IMR-90 (cell line): Measurements from ENCODE around the gene AQP7. TPM values are rescaled to one million over a fixed set of nuclear protein-coding genes. Genes with fewer than 3 reads are reported as not detected.
"Not testable (repeated sequence)": the region's sequence is repeated elsewhere in the genome, so short reads cannot be mapped to it uniquely, and the experiment has no call there.

Experiments
- ATAC-seq: fragments of 200-7000 bp; cut with Tn5 transposase; 2 replicates; pipeline ENCODE4 v1.9.1; 2020; ENCODE audit warnings: low read depth, mild to moderate bottlenecking, moderate library complexity
- Bru-seq: library from RNA; stranded (reverse); fragments of 400-500 nt; gene quantifications from one replicate; lab custom pipeline; 2021; lab: Mats Ljungman, UMichigan
- BruChase-seq, 2 experiments: library from RNA; stranded (reverse); fragments of 400-500 nt; gene quantifications; one replicate each; lab custom pipeline; 2021; lab: Mats Ljungman, UMichigan
- BruUV-seq: library from RNA; stranded (reverse); fragments of 400-500 nt; replicated peaks from 2 replicates; lab custom pipeline; 2021; lab: Mats Ljungman, UMichigan
- CTCF ChIA-PET: fragments of 300-600 bp; formaldehyde crosslinking; extraction: SDS; loops from one replicate; lab custom pipeline; 2021; ENCODE audit warnings: antibody characterized with exemption; lab: Yijun Ruan, JAX
- POLR2A ChIA-PET: fragments of 300-600 bp; sonication (Branson Sonifier 250); formaldehyde crosslinking; loops from one replicate; lab custom pipeline; 2022; ENCODE audit warnings: antibody characterized with exemption; ENCODE audit not compliant: unreplicated experiment; lab: Charles Lee
- DNase-seq: peaks from one replicate; pipeline ENCODE4 v3.0.0; 2013
- H2AFZ ChIP-seq: replicated peaks from 2 replicates; pipeline ENCODE3; 2013; ENCODE audit warnings: low read length, mild to moderate bottlenecking; ENCODE audit not compliant: poor library complexity
- H2AK5ac ChIP-seq: 2 replicates; pipeline ENCODE4 v1.6.1; 2013; ENCODE audit warnings: low read depth, low read length, inconsistent platforms
- H2AK9ac ChIP-seq: replicated peaks from 2 replicates; pipeline ENCODE3; 2013; ENCODE audit warnings: mild to moderate bottlenecking, low read depth, low read length, moderate library complexity; ENCODE audit not compliant: poor library complexity
- H2BK120ac ChIP-seq: 2 replicates; pipeline ENCODE4 v1.6.1; 2013; ENCODE audit warnings: low read depth, low read length, inconsistent platforms
- H2BK15ac ChIP-seq: 3 replicates; pipeline ENCODE4 v1.6.1; 2013; ENCODE audit warnings: low read depth, low read length, inconsistent platforms
- H2BK20ac ChIP-seq: 2 replicates; pipeline ENCODE4 v1.6.1; 2013; ENCODE audit warnings: low read depth, mild to moderate bottlenecking, inconsistent platforms, low read length, moderate library complexity
- H2BK5ac ChIP-seq: 2 replicates; pipeline ENCODE4 v1.6.1; 2013; ENCODE audit warnings: mild to moderate bottlenecking, low read depth, low read length, inconsistent platforms; ENCODE audit not compliant: poor library complexity, severe bottlenecking
- H3K14ac ChIP-seq: replicated peaks from 2 replicates; pipeline ENCODE4 v1.6.1; 2013; ENCODE audit warnings: low read depth, low read length, inconsistent platforms
- H3K18ac ChIP-seq: 2 replicates; pipeline ENCODE4 v1.6.1; 2013; ENCODE audit warnings: low read depth, low read length, control low read depth
- H3K23ac ChIP-seq: 2 replicates; pipeline ENCODE4 v1.6.1; 2013; ENCODE audit warnings: low read depth, low read length, inconsistent platforms
- H3K27ac ChIP-seq: 2 replicates; pipeline ENCODE4 v1.5.1; 2013; ENCODE audit warnings: mild to moderate bottlenecking, control low read depth, low read length; ENCODE audit not compliant: insufficient read depth
- H3K27me3 ChIP-seq: 2 replicates; pipeline ENCODE4 v1.6.1; 2013; ENCODE audit warnings: low read length; ENCODE audit not compliant: control insufficient read depth, insufficient read depth
- H3K36me3 ChIP-seq: 2 replicates; pipeline ENCODE4 v1.6.1; 2013; ENCODE audit warnings: low read length, mixed read lengths; ENCODE audit not compliant: control insufficient read depth, insufficient read depth
- H3K4ac ChIP-seq: 2 replicates; pipeline ENCODE4 v1.6.1; 2013; ENCODE audit warnings: low read depth, low read length, inconsistent platforms
- H3K4me1 ChIP-seq: 2 replicates; pipeline ENCODE4 v1.6.1; 2013; ENCODE audit warnings: low read length, mixed read lengths; ENCODE audit not compliant: control insufficient read depth, insufficient read depth
- H3K4me2 ChIP-seq: 2 replicates; pipeline ENCODE4 v1.6.1; 2013; ENCODE audit warnings: low read depth, mild to moderate bottlenecking, control low read depth, low read length, moderate library complexity
- H3K4me3 ChIP-seq: 2 replicates; pipeline ENCODE4 v1.5.1; 2013; ENCODE audit warnings: low read depth, mild to moderate bottlenecking, control low read depth, low read length, moderate library complexity; ENCODE audit not compliant: insufficient read depth
- H3K56ac ChIP-seq: 2 replicates; pipeline ENCODE4 v1.6.1; 2013; ENCODE audit warnings: low read length, inconsistent platforms; ENCODE audit not compliant: insufficient read depth; ENCODE audit errors: extremely low read depth
- H3K79me1 ChIP-seq, 2 experiments: 2 replicates each; pipeline ENCODE4 v1.6.1; 2013; ENCODE audit warnings: low read length in 2 of 2, inconsistent platforms in 1 of 2, low read depth in 1 of 2
- H3K9ac ChIP-seq: 2 replicates; pipeline ENCODE4 v1.6.1; 2013; ENCODE audit warnings: low read depth, low read length, control low read depth
- H3K9me1 ChIP-seq: 2 replicates; pipeline ENCODE4 v1.6.1; 2013; ENCODE audit warnings: low read length, inconsistent platforms; ENCODE audit not compliant: insufficient read depth
- H3K9me3 ChIP-seq: 2 replicates; pipeline ENCODE4 v1.6.1; 2013; ENCODE audit warnings: low read length; ENCODE audit not compliant: control insufficient read depth, insufficient read depth
- H4K20me1 ChIP-seq: 2 replicates; pipeline ENCODE4 v1.6.1; 2013; ENCODE audit warnings: low read length, inconsistent platforms; ENCODE audit not compliant: insufficient read depth
- H4K5ac ChIP-seq: 2 replicates; pipeline ENCODE4 v1.6.1; 2013; ENCODE audit warnings: mild to moderate bottlenecking, low read depth, low read length, control low read depth
- H4K8ac ChIP-seq, 2 experiments: 2 replicates each; pipeline ENCODE4 v1.6.1; 2013; ENCODE audit warnings: low read depth in 2 of 2, low read length in 2 of 2, control low read depth in 1 of 2, inconsistent platforms in 1 of 2
- H4K91ac ChIP-seq: 2 replicates; pipeline ENCODE4 v1.6.1; 2013; ENCODE audit warnings: low read depth, low read length, inconsistent platforms; ENCODE audit not compliant: insufficient read depth
- WGBS, 2 experiments: methylation state at CpG; one replicate each; pipeline versions ENCODE4 v1.1.5 to v1.1.7; 2013; ENCODE audit warnings: missing lambda C conversion rate in 2 of 2; ENCODE audit not compliant: insufficient read length in 1 of 2; ENCODE audit errors: extremely low coverage in 2 of 2; 5-methylcytosine and 5-hydroxymethylcytosine counted together
- dilution Hi-C: fragments of 300-500 bp; cut with HindIII; formaldehyde crosslinking; loops from one replicate; pipeline ENCODE4 v1.14.3; 2018; ENCODE audit warnings: low sequenced_read_pairs; ENCODE audit not compliant: unreplicated experiment
- in situ Hi-C: fragments of 300-500 bp; cut with MboI; formaldehyde crosslinking; loops from 3 replicates; pipeline ENCODE4 v1.14.3; 2019; ENCODE audit warnings: low sequenced_read_pairs, inconsistent platforms, mixed read lengths
- intact Hi-C: fragments of 100-400 bp; cut with micrococcal nuclease; formaldehyde crosslinking; loops from 2 replicates; pipeline ENCODE4 v1.10.0; 2022
- long read RNA-seq: library from polyadenylated mRNA; unstranded; transcript quantifications from one replicate; pipeline ENCODE4 v2.0.0, GENCODE V29; 2021; ENCODE audit not compliant: unreplicated experiment
- polyA plus RNA-seq, 3 experiments: library from polyadenylated mRNA; depleted of rRNA; stranded (reverse); fragments of >200 nt; gene quantifications; 2 replicates each; pipeline ENCODE4 v1.2.3, GENCODE V29; 2012; ENCODE audit warnings: low replicate concordance in 1 of 3
- total RNA-seq: library from RNA; depleted of rRNA; stranded (reverse); fragments of >200 nt; gene quantifications from 2 replicates; pipeline ENCODE4 v1.2.3, GENCODE V29; 2012; rRNA removed

Gene AQP7
- total RNA-seq (0.28 TPM in 1 of 2 replicates, not detected in the other), polyA plus RNA-seq (2012; rRNA removed) (0.07 TPM in 1 of 2 replicates, not detected in the other), Bru-seq, nascent RNA (percentile 5 among the genes with signal in this experiment), BruChase-seq, experiment 1, labeled RNA remaining after a 6-hour chase (percentile 4 among the genes with signal in this experiment), BruChase-seq, experiment 2, labeled RNA remaining after a 2-hour chase (percentile 12 among the genes with signal in this experiment)
- 0.05 and 0.20 TPM in 2 replicates for polyA plus RNA-seq (2012; cell fraction: cytosol; rRNA removed)
- 0.42 and 0.61 TPM in 2 replicates for polyA plus RNA-seq (2012; cell fraction: nucleus; rRNA removed; ENCODE audit: low replicate concordance)
- long read RNA-seq, result 0 reads

DNA sequence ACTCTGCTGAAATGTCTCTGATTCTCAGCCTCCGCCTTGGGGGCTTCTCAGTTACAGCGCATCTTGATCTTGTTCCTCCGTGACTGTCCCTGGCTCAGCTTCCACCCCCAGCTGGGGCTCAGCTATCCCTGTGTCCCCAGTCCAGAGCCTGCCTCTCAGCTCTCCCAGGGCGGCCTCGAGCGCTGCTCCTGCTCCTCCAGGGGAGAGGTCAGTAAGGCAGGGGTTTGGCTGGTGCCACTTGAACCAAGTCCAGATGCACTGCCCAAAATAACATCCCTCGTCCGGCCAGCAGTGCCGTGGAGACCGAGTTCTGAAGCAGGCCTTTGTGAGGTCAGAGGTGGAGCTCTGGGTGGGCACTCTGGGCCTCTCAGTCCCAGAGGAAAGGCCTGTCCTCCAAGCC is at the start of gene AQP7:
Gene AQP7, minus strand, starts transcription at position 198 of the 400 bp plus-strand sequence. CDS start 1,306 bp downstream, outside the sequence.
- H2AFZ ChIP-seq, H3K9me3 ChIP-seq, BruUV-seq, H4K5ac ChIP-seq, H4K20me1 ChIP-seq, H3K14ac ChIP-seq, H3K4me3 ChIP-seq, H3K56ac ChIP-seq, H2AK9ac ChIP-seq, H3K27me3 ChIP-seq, H3K18ac ChIP-seq, H2BK20ac ChIP-seq, H2BK120ac ChIP-seq, H3K4ac ChIP-seq, H2BK5ac ChIP-seq, H4K8ac ChIP-seq, DNase-seq, POLR2A ChIA-PET, H3K36me3 ChIP-seq, H3K4me1 ChIP-seq, H3K9ac ChIP-seq, H3K27ac ChIP-seq, H3K23ac ChIP-seq, H2BK15ac ChIP-seq, H4K91ac ChIP-seq, dilution Hi-C loops, ATAC-seq, H3K9me1 ChIP-seq, H3K79me1 ChIP-seq, H2AK5ac ChIP-seq, H3K4me2 ChIP-seq: not testable (repeated sequence)
- intact Hi-C loops, result loop anchor here (2.0 to 10.0 kb wide), 3 partner anchors 64 to 322 kb away; no protein-coding TSS in a partner anchor
- CTCF ChIA-PET, result interaction anchor here (1.4 kb wide), 1 partner anchor 72 kb away, joined by 4 read pairs; the partner anchor contains the start of gene NOL6
- no CpG with 5 or more reads among the region's 10 CpGs for WGBS, 2 experiments
- in situ Hi-C loops, result loop anchor here (25.0 kb wide), 1 partner anchor 310 kb away; no protein-coding TSS in a partner anchor
